Endothelial cell of umbilical vein (primary cell): Measurements from ENCODE around the gene COCH. TPM values are rescaled to one million over a fixed set of nuclear protein-coding genes. Genes with fewer than 3 reads are reported as not detected.

ENCODE experiments used
- BruUV-seq: library from RNA; stranded (reverse); fragments of 400-500 nt; replicated peaks from 2 replicates; lab custom pipeline; 2021; lab: Mats Ljungman, UMichigan
- CTCF ChIA-PET: fragments of 300-600, 350-600 bp; sonication (Branson Sonifier 250); formaldehyde crosslinking; loops from one replicate; lab custom pipeline; 2021; ENCODE audit warnings: antibody characterized with exemption, inconsistent platforms; lab: Charles Lee
- POLR2A ChIA-PET: fragments of 300-600, 350-600 bp; sonication (Branson Sonifier 250); formaldehyde crosslinking; loops from one replicate; lab custom pipeline; 2021; ENCODE audit warnings: antibody characterized with exemption, inconsistent platforms; lab: Charles Lee
- DNase-seq: peaks from one replicate; pipeline ENCODE4 v3.0.0-alpha.2; 2011; ENCODE audit warnings: low read depth, low spot score
- FAIRE-seq: peaks from 2 replicates; lab custom pipeline; 2011; peaks lifted over from hg19 to GRCh38; lab: Jason Lieb, UNC
- H2AFZ ChIP-seq: 2 replicates; pipeline ENCODE4 v1.6.0; 2012; ENCODE audit warnings: low read depth, low read length, control low read depth, inconsistent platforms
- H3K27ac ChIP-seq: 2 replicates; pipeline ENCODE4 v1.5.1; 2011; ENCODE audit warnings: low read depth, mild to moderate bottlenecking, control low read depth, low read length, moderate library complexity; ENCODE audit not compliant: insufficient read depth
- H3K27me3 ChIP-seq, 2 experiments: 2 replicates each; pipeline versions ENCODE4 v1.6.0 to v1.6.1; 2011; ENCODE audit warnings: low read length in 2 of 2, mixed read lengths in 1 of 2; ENCODE audit not compliant: control insufficient read depth in 2 of 2, insufficient read depth in 2 of 2
- H3K36me3 ChIP-seq, 2 experiments: 2 replicates in 1 of 2; 3 replicates in 1 of 2; pipeline ENCODE4 v1.5.1; 2011; ENCODE audit warnings: low read length in 2 of 2, mild to moderate bottlenecking in 1 of 2, moderate library complexity in 1 of 2; ENCODE audit not compliant: control insufficient read depth in 2 of 2, insufficient read depth in 2 of 2; ENCODE audit errors: extremely low read depth in 1 of 2
- H3K4me1 ChIP-seq: 3 replicates; pipeline ENCODE4 v1.5.1; 2011; ENCODE audit warnings: mild to moderate bottlenecking, low read length; ENCODE audit not compliant: control insufficient read depth, insufficient read depth; ENCODE audit errors: extremely low read depth
- H3K4me2 ChIP-seq: 2 replicates; pipeline ENCODE4 v1.6.1; 2011; ENCODE audit warnings: low read length, control low read depth, mixed read lengths; ENCODE audit not compliant: insufficient read depth
- H3K4me3 ChIP-seq, 3 experiments: fragments of 200-600 bp in 1 of 3; sonication (generic), shearing (Covaris generic) in 1 of 3; replicated peaks in 1 of 3; 2 replicates each; pipeline ENCODE4 v1.5.1; 2011 to 2016; ENCODE audit warnings: control low read depth in 3 of 3, low read length in 3 of 3, mild to moderate bottlenecking in 2 of 3, inconsistent platforms in 1 of 3, low read depth in 1 of 3, moderate library complexity in 1 of 3; ENCODE audit not compliant: insufficient read depth in 1 of 3
- H3K79me2 ChIP-seq: 2 replicates; pipeline ENCODE4 v1.6.0; 2012; ENCODE audit warnings: low read length, inconsistent platforms; ENCODE audit not compliant: control insufficient read depth, insufficient read depth
- H3K9ac ChIP-seq: replicated peaks from 2 replicates; pipeline ENCODE3; 2011; ENCODE audit warnings: low read length, control low read depth; ENCODE audit not compliant: insufficient read depth; ENCODE audit errors: extremely low read depth
- H3K9me1 ChIP-seq: replicated peaks from 3 replicates; pipeline ENCODE4 v1.6.0; 2011; ENCODE audit warnings: mild to moderate bottlenecking, low read length; ENCODE audit not compliant: control insufficient read depth, insufficient read depth; ENCODE audit errors: extremely low read depth
- H3K9me3 ChIP-seq: replicated peaks from 2 replicates; pipeline ENCODE4 v1.5.1; 2012; ENCODE audit warnings: low read length, inconsistent platforms; ENCODE audit not compliant: control insufficient read depth, insufficient read depth
- H4K20me1 ChIP-seq: replicated peaks from 2 replicates; pipeline ENCODE3; 2011; ENCODE audit warnings: mild to moderate bottlenecking, low read length; ENCODE audit not compliant: control insufficient read depth, insufficient read depth; ENCODE audit errors: extremely low read depth
- EZH2 ChIP-seq: IDR thresholded peaks from 2 replicates; pipeline ENCODE4 v1.6.1; 2012; ENCODE audit warnings: borderline replicate concordance, low read depth, mild to moderate bottlenecking, moderate library complexity, low read length, inconsistent platforms; ENCODE audit not compliant: severe bottlenecking
- FOS ChIP-seq: IDR thresholded peaks from 2 replicates; pipeline ENCODE4 v1.6.1; 2011; ENCODE audit warnings: mild to moderate bottlenecking, low read length, moderate library complexity, borderline replicate concordance; ENCODE audit not compliant: insufficient read depth
- GATA2 ChIP-seq: IDR thresholded peaks from 2 replicates; pipeline ENCODE4 v1.7.0; 2011; ENCODE audit warnings: low read depth, mild to moderate bottlenecking, moderate library complexity, mixed read lengths, low read length; ENCODE audit not compliant: insufficient read length, insufficient read depth
- JUN ChIP-seq: IDR thresholded peaks from 2 replicates; pipeline ENCODE4 v1.6.1; 2011; ENCODE audit warnings: borderline replicate concordance, low read depth; ENCODE audit not compliant: insufficient read length, insufficient read depth
- MYC ChIP-seq: IDR thresholded peaks from one replicate; pipeline ENCODE4 v1.6.1; 2011; ENCODE audit warnings: mild to moderate bottlenecking, low read depth, low read length
- POLR2A ChIP-seq: IDR thresholded peaks from 2 replicates; pipeline ENCODE4 v1.6.1; 2012; ENCODE audit warnings: low read depth, mild to moderate bottlenecking, control low read depth, low read length
- POLR2AphosphoS5 ChIP-seq: IDR thresholded peaks from 2 replicates; pipeline ENCODE4 v1.6.1; 2012; ENCODE audit warnings: low read depth, mild to moderate bottlenecking, control low read depth, low read length, moderate library complexity; ENCODE audit not compliant: insufficient read depth
- dilution Hi-C: fragments of 300-500 bp; cut with MboI; formaldehyde crosslinking; loops from one replicate; pipeline ENCODE4 v1.15.0; 2019; ENCODE audit warnings: low sequenced_read_pairs; ENCODE audit not compliant: extremely low pct_ligation_motif_present
- intact Hi-C: fragments of 100-400 bp; cut with micrococcal nuclease; formaldehyde crosslinking; loops from one replicate; pipeline ENCODE4 v1.10.0; 2022
- polyA plus RNA-seq, 4 experiments: library from polyadenylated mRNA; depleted of rRNA in 3 of 4; stranded (reverse) in 3 of 4; unstranded in 1 of 4; fragments of >200 nt; gene quantifications; 2 replicates each; pipeline versions ENCODE4 v1.2.1 to v1.2.3, GENCODE V29; 2011 to 2012; ENCODE audit warnings: missing spikeins in 1 of 4
- total RNA-seq: library from RNA; stranded (reverse); gene quantifications from 2 replicates; pipeline ENCODE4 v1.2.3, GENCODE V29; 2021
- TF ChIP-seq, protein P1 (sequence below), 2 donors: IDR thresholded peaks; 1 replicate in 1 of 2; 2 replicates in 1 of 2; pipeline ENCODE4 v1.5.1; 2011; ENCODE audit warnings: low read length in 2 of 2, mild to moderate bottlenecking in 2 of 2, moderate library complexity in 2 of 2, control low read depth in 1 of 2, inconsistent platforms in 1 of 2, low read depth in 1 of 2; ENCODE audit not compliant: insufficient read depth in 1 of 2; ENCODE audit errors: extremely low read depth in 1 of 2
- TF ChIP-seq, protein P2 (sequence below): IDR thresholded peaks from 2 replicates; pipeline ENCODE4 v1.6.1; 2011; ENCODE audit not compliant: insufficient read depth, insufficient read length

Gene COCH
- total and polyA plus RNA-seq, 2 donors (not counting 3 experiments of a cell fraction or from before 2014, with no cell fraction given), result 0.87 to 1.9 TPM

GRCh38 chr14:30849354-30849753 lies 25.0 kb upstream of the COCH start:
- no peak overlapping the region for H3K27ac ChIP-seq
- FAIRE-seq (no peak), DNase-seq (no peak)
- dilution Hi-C loops (no loop called here), intact Hi-C loops (no loop called here)
- no peak overlapping the region for H2AFZ ChIP-seq
- CTCF ChIA-PET, result no interaction called here
- TF ChIP-seq POLR2A (no peak), JUN (no peak), MYC (no peak), EZH2 (no peak), POLR2AphosphoS5 (no peak), GATA2 (no peak), FOS (no peak)
- TF ChIP-seq, protein P1, sequence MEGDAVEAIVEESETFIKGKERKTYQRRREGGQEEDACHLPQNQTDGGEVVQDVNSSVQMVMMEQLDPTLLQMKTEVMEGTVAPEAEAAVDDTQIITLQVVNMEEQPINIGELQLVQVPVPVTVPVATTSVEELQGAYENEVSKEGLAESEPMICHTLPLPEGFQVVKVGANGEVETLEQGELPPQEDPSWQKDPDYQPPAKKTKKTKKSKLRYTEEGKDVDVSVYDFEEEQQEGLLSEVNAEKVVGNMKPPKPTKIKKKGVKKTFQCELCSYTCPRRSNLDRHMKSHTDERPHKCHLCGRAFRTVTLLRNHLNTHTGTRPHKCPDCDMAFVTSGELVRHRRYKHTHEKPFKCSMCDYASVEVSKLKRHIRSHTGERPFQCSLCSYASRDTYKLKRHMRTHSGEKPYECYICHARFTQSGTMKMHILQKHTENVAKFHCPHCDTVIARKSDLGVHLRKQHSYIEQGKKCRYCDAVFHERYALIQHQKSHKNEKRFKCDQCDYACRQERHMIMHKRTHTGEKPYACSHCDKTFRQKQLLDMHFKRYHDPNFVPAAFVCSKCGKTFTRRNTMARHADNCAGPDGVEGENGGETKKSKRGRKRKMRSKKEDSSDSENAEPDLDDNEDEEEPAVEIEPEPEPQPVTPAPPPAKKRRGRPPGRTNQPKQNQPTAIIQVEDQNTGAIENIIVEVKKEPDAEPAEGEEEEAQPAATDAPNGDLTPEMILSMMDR (IDR thresholded peaks at IDR 0.05; ENCODE audit: extremely low read depth in 1 of 2, insufficient read depth in 1 of 2, low read depth in 1 of 2, low read length in 2 of 2), result no peak
- TF ChIP-seq, protein P2, sequence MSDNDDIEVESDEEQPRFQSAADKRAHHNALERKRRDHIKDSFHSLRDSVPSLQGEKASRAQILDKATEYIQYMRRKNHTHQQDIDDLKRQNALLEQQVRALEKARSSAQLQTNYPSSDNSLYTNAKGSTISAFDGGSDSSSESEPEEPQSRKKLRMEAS, result no peak
- POLR2A ChIA-PET, result no interaction called here
- H3K79me2 ChIP-seq, result no peaks in the 10 kb centered on the region
- no TSS peak for BruUV-seq
- no peaks in the 10 kb centered on the region for H3K9me1 ChIP-seq
- H3K27me3 ChIP-seq, result peaks cover 3 to 11% of the 10 kb centered on the region in 2 experiments
- H4K20me1 ChIP-seq, result no peaks in the 10 kb centered on the region
- no peak overlapping the region for H3K9ac ChIP-seq
- H3K36me3 ChIP-seq, result no peaks in the 10 kb centered on the region
- H3K4me1 ChIP-seq, result no peaks in the 10 kb centered on the region
- no peak overlapping the region for H3K4me2 ChIP-seq
- no peak overlapping the region for H3K4me3 ChIP-seq
- H3K9me3 ChIP-seq, result no peaks in the 10 kb centered on the region
